Measurements from ENCODE around the gene HDAC9.

HDAC9 gene

GRCh38 chr7:18572885-18573284 lies 77.3 kb downstream of the HDAC9 start:
- no peaks in the 10 kb centered on the region for H3K4me1 Mint-ChIP-seq (ENCODE audit: low read depth)
- no peaks in the 10 kb centered on the region for H3K9me3 Mint-ChIP-seq (ENCODE audit: low read depth)
- H3K27ac Mint-ChIP-seq: no peak overlapping the region
- no peaks in the 10 kb centered on the region for H3K36me3 Mint-ChIP-seq
- H3K27me3 Mint-ChIP-seq: no peaks in the 10 kb centered on the region
- no peak overlapping the region for H3K4me3 Mint-ChIP-seq

DNA sequence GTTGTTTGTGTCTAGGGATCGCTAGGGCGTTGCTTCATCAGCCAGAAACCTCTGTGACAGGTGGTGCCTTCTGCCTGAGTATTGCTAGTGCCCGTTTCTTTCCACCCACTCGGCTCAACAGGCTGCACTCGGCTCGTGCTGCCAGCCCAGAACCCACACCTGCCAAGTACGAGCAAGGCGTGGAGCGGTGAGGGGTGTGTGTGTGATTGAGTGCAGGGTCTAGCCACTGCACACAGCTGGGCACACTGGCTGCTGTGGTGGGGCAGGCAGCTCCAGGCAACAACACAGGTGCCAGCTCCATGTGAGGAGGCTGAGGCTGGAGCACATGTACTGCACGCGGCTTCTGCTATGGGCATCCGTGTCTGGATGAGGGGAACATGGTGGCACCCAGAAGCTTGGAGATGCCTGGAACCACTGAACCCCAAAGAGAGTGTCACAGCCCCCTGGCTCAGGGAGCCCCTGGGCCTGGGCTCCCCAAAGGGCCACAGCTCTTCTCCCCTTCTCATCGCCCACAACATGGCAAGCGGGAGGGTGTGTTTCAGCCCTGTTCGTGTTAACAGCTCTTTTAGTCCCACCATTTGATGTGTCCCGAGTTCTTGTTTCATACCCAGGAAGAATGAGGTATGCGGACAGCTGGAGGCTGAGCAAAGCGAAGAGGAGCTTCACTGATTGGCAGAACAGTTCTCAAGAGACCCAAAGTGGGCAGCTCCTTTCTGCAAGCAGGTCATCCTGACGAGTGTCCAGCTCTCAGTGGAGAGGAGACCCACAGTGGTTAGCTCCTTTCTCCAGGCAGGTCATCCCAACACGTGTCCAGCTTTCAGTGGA lies 78.1 kb downstream of the HDAC9 start:
- H3K9me3 Mint-ChIP-seq (ENCODE audit: low read depth): no peaks in the 10 kb centered on the region
- no peaks in the 10 kb centered on the region for H3K4me1 Mint-ChIP-seq (ENCODE audit: low read depth)
- H3K27me3 Mint-ChIP-seq: no peaks in the 10 kb centered on the region
- no peak overlapping the region for H3K4me3 Mint-ChIP-seq
- H3K36me3 Mint-ChIP-seq: no peaks in the 10 kb centered on the region
- H3K27ac Mint-ChIP-seq: no peak overlapping the region

DNA sequence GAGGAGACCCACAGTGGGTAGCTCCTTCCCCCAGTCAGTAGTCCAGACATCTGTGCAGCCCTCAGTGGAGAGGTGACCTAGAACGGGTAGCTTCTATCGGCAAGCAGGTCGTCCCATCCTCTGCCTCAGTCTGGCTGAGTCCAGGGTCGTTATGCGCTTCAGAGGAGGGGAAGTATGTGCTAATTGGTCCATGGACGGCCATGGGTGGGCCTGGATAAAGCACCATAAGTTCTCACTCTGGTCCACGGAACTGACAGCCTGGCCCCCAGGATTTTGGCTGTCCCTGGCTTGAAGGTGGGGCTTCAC lies 78.6 kb downstream of the HDAC9 start:
- no peaks in the 10 kb centered on the region for H3K27me3 Mint-ChIP-seq
- no peak overlapping the region for H3K27ac Mint-ChIP-seq
- H3K9me3 Mint-ChIP-seq (ENCODE audit: low read depth): no peaks in the 10 kb centered on the region
- no peaks in the 10 kb centered on the region for H3K4me1 Mint-ChIP-seq (ENCODE audit: low read depth)
- no peak overlapping the region for H3K4me3 Mint-ChIP-seq
- H3K36me3 Mint-ChIP-seq: no peaks in the 10 kb centered on the region

DNA sequence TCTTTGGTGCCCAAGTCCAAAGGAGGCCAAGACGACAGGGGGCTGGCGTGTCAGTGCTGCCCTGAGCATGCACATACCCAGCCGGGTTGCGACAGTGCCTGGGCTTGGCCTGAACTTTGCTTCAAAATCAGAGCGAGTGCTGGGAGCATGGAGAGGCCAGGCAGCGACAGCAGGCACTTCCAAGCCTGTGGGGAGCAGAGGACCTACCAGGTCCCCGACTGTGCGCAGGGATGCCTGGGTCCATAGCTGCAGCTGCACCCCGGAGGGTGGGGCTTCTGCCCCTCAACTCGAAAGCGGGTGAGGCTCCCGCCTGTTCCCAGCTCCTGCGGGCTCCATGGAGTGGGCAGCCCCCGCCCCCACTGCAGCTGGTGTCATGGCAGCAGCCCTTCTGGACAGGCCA lies 79.1 kb downstream of the HDAC9 start:
- Mint-ChIP-seq H3K4me3 (no peak overlapping the region), H3K4me1 (ENCODE audit: low read depth) (no peaks in the 10 kb centered on the region), H3K27me3 (no peaks in the 10 kb centered on the region), H3K36me3 (no peaks in the 10 kb centered on the region), H3K9me3 (ENCODE audit: low read depth) (no peaks in the 10 kb centered on the region), H3K27ac (no peak overlapping the region)

- no peak overlapping the region for H3K27ac Mint-ChIP-seq
- no peaks in the 10 kb centered on the region for H3K4me1 Mint-ChIP-seq (ENCODE audit: low read depth)
- H3K36me3 Mint-ChIP-seq: no peaks in the 10 kb centered on the region
- no peak overlapping the region for H3K4me3 Mint-ChIP-seq
- no peaks in the 10 kb centered on the region for H3K27me3 Mint-ChIP-seq
- no peaks in the 10 kb centered on the region for H3K9me3 Mint-ChIP-seq (ENCODE audit: low read depth)
These were observed 80.3 kb downstream of the HDAC9 start for GRCh38 chr7:18575622-18576572.

- no peak overlapping the region for H3K27ac Mint-ChIP-seq
- H3K4me3 Mint-ChIP-seq: no peak overlapping the region
- no peaks in the 10 kb centered on the region for H3K9me3 Mint-ChIP-seq (ENCODE audit: low read depth)
- H3K27me3 Mint-ChIP-seq: no peaks in the 10 kb centered on the region
- H3K36me3 Mint-ChIP-seq: no peaks in the 10 kb centered on the region
- H3K4me1 Mint-ChIP-seq (ENCODE audit: low read depth): no peaks in the 10 kb centered on the region
These were observed 81.7 kb downstream of the HDAC9 start for GRCh38 chr7:18577096-18577771.

GRCh38 chr7:18579698-18580097 lies 84.1 kb downstream of the HDAC9 start:
- no peaks in the 10 kb centered on the region for H3K4me1 Mint-ChIP-seq (ENCODE audit: low read depth)
- no peaks in the 10 kb centered on the region for H3K9me3 Mint-ChIP-seq (ENCODE audit: low read depth)
- no peaks in the 10 kb centered on the region for H3K36me3 Mint-ChIP-seq
- no peak overlapping the region for H3K4me3 Mint-ChIP-seq
- no peak overlapping the region for H3K27ac Mint-ChIP-seq
- no peaks in the 10 kb centered on the region for H3K27me3 Mint-ChIP-seq

GRCh38 chr7:18580950-18581349 lies 85.4 kb downstream of the HDAC9 start:
- no peaks in the 10 kb centered on the region for H3K27me3 Mint-ChIP-seq
- H3K4me3 Mint-ChIP-seq: no peak overlapping the region
- H3K4me1 Mint-ChIP-seq (ENCODE audit: low read depth): no peaks in the 10 kb centered on the region
- no peaks in the 10 kb centered on the region for H3K9me3 Mint-ChIP-seq (ENCODE audit: low read depth)
- H3K27ac Mint-ChIP-seq: no peak overlapping the region
- H3K36me3 Mint-ChIP-seq: no peaks in the 10 kb centered on the region

DNA sequence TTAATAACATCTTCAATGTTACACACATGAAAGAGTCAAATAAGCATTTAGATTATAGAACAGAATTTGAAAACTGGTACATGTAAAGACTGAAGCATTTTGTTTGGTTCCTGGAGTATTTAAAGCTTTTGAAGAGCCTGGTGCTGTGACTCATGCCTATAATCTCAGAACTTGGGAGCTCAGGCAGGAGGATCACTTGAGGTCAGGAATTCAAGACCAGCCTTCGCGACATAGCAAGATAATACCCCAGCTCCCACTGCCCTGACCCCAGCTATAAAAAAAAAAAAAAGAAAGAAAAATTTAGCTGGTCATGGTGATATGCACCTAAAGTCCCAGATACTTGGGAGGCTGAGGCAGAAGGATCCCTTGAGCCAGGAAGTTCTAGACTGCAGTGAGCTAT lies 87.8 kb downstream of the HDAC9 start:
- Mint-ChIP-seq H3K4me3 (no peak overlapping the region), H3K36me3 (no peaks in the 10 kb centered on the region), H3K9me3 (ENCODE audit: low read depth) (no peaks in the 10 kb centered on the region), H3K4me1 (ENCODE audit: low read depth) (no peaks in the 10 kb centered on the region), H3K27me3 (no peaks in the 10 kb centered on the region), H3K27ac (no peak overlapping the region)

DNA sequence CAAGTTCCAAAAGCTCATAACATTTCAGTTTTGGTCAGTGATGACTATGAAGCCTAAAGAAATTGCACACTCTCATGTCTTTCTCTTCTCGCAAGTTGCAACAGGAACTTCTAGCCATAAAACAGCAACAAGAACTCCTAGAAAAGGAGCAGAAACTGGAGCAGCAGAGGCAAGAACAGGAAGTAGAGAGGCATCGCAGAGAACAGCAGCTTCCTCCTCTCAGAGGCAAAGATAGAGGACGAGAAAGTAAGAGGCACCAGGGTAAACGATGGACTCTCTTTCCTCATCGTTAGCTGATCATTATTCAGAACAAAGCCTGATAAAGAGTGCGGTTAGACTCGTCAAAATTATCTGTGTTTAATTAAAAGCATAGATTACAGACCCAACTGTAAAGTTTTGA lies 94.7 kb downstream of the HDAC9 start:
- Mint-ChIP-seq H3K9me3 (ENCODE audit: low read depth) (no peaks in the 10 kb centered on the region), H3K27ac (no peak overlapping the region), H3K27me3 (no peaks in the 10 kb centered on the region), H3K4me3 (no peak overlapping the region), H3K4me1 (ENCODE audit: low read depth) (no peaks in the 10 kb centered on the region), H3K36me3 (no peaks in the 10 kb centered on the region)

GRCh38 chr7:18590744-18591340 lies 95.3 kb downstream of the HDAC9 start:
- H3K27ac Mint-ChIP-seq: no peak overlapping the region
- H3K36me3 Mint-ChIP-seq: no peaks in the 10 kb centered on the region
- H3K27me3 Mint-ChIP-seq: no peaks in the 10 kb centered on the region
- H3K9me3 Mint-ChIP-seq (ENCODE audit: low read depth): no peaks in the 10 kb centered on the region
- H3K4me3 Mint-ChIP-seq: no peak overlapping the region
- no peaks in the 10 kb centered on the region for H3K4me1 Mint-ChIP-seq (ENCODE audit: low read depth)

DNA sequence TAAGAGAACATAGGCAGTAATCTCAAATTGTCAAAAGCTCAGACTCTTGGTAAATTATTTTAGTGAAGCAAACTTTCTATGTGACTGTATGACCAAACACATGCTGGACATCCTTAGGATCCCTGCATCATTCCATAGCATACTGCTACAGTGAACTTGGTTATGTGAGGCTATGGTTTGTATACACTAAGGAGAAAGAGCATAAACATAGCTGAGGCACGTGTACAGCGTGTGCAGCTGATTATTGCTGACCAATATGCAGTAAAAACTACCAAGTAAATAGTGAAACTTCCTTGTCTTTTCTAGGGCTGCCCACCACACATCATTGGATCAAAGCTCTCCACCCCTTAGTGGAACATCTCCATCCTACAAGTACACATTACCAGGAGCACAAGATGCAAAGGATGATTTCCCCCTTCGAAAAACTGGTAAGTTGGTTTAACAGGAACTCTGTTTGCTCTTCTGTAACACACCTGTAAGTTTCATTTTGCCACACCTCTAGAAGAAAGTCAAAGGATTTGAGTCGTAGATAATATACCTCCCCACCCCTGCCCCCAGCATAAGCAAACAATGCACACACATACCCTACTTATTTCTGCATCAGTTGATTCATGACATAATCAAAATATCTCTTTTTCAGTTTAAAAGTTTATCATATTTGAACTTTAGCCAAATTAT lies 98.2 kb downstream of the HDAC9 start:
- Mint-ChIP-seq H3K9me3 (ENCODE audit: low read depth) (no peaks in the 10 kb centered on the region), H3K27ac (no peak overlapping the region), H3K4me1 (ENCODE audit: low read depth) (no peaks in the 10 kb centered on the region), H3K4me3 (no peak overlapping the region), H3K27me3 (no peaks in the 10 kb centered on the region), H3K36me3 (no peaks in the 10 kb centered on the region)

DNA sequence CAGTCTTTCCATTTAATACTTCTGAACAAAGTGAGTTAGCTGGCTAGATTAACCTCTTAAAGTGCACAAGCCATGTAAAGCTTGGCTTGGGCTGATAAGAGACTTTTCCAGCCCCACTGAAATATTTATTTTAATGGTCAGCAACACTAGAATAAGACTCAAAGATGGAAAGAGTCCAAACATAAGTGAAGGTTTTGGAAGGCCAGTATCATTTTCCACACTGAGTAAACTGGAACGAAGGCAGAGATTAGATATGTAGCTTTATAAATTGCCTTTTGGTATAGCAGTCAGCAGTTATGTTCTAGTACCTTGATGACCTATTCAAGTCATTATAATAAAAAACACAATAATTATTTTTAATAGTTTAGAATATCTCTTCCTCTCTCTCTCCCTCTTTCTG lies 102.2 kb downstream of the HDAC9 start:
- Mint-ChIP-seq H3K27ac (no peak overlapping the region), H3K9me3 (ENCODE audit: low read depth) (peaks cover 12% of the 10 kb centered on the region), H3K27me3 (no peaks in the 10 kb centered on the region), H3K4me3 (no peak overlapping the region), H3K4me1 (ENCODE audit: low read depth) (no peaks in the 10 kb centered on the region), H3K36me3 (no peaks in the 10 kb centered on the region)

DNA sequence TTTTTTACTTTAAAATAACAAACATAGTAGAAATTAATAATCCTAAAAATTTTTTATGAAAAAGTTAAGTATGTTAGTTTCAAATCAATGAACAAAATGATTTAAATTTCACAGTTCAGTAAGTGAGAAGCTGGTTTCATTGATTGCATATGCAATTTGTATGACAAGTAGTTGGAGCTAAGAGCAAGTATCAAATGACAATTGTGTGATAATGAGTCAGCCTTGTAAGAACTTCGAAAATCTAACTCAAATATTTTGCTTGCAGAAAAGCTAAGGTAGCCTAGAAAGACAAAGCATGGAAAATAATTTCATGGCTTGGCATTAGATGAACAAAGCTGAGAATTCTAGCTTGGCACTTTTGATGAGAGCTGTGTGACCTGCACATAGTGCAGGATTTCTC lies 111.5 kb downstream of the HDAC9 start:
- no peak overlapping the region for H3K27ac Mint-ChIP-seq
- no peak overlapping the region for H3K4me3 Mint-ChIP-seq
- H3K9me3 Mint-ChIP-seq (ENCODE audit: low read depth): peaks cover 19% of the 10 kb centered on the region
- H3K36me3 Mint-ChIP-seq: peaks cover 2% of the 10 kb centered on the region
- H3K27me3 Mint-ChIP-seq: no peaks in the 10 kb centered on the region
- H3K4me1 Mint-ChIP-seq (ENCODE audit: low read depth): no peaks in the 10 kb centered on the region

Measured in activated naive CD8-positive, alpha-beta T cell (primary cell).